Left lobe of liver (tissue), 2 donors: Measurements from ENCODE around the gene MED26. TPM values are rescaled to one million over a fixed set of nuclear protein-coding genes. Genes with fewer than 3 reads are reported as not detected.
"Not testable (repeated sequence)": the region's sequence is repeated elsewhere in the genome, so short reads cannot be mapped to it uniquely, and the experiment has no call there.

Source experiments
- ATAC-seq: fragments of 200-7000 bp; cut with Tn5 transposase; one replicate; pipeline ENCODE4 v1.9.1; 2020; ENCODE audit warnings: mild to moderate bottlenecking, moderate library complexity
- DNase-seq: peaks from one replicate; pipeline ENCODE4 v3.0.0-alpha.2; 2020; ENCODE audit warnings: low spot score
- total RNA-seq: library from RNA; stranded (reverse); gene quantifications from one replicate; pipeline ENCODE4 v1.2.1, GENCODE V29; 2021
- donor health status: DM: no; HTN: no; CAD: no; lungs with moderate emphysema.
- donor health status: DM: no; HTN: yes; CAD: no.

MED26 gene
- total RNA-seq, 1 donor from 2014 or later = 6.0 TPM

DNA sequence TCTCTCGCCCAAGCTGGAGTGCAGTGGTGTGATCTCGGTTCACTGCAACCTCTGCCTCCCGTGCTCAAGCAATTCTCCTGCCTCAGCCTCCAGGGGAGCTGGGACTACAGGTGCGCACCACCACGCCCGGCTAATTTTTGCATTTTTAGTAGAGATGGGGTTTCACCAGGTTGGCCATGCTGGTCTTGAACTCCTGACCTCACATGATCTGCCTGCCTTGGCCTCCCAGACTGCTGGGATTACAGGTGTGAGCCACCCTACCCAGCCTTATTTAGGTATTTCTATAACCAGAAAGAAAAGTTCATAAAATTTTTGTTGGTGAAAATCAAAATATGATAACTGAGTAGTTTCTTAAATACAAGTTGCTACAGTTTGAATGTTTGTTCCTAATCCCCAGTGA is 84.3 kb downstream of the MED26 start:
- not testable (repeated sequence) for DNase-seq, ATAC-seq

DNA sequence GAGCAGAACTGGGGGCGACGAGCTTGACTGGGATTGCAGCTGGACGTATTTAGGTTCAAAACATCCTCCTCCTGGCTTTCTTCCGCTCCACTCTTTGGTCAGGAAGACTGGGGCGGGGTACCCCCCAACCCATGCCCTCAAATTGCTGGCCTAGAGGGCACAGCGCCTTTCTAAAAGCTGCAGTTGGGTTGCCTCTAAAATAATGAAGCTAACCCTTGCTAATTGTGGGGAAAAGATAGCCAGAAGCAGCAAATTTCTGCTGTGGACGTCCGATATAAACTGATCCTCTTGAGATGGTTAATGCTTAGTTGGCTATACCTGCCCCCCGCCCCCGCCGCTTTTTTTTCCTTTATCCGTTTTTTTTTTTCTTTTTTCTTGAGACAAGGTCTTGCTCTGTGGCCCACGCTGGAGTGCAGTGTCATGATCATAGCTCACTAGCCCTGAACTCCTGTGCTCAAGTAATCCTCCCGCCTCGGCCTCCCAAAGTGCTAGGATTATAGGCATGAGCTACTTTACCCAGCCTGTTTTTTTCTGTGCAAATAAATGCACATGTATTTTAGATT is 85.0 kb downstream of the MED26 start:
- ATAC-seq (no peak), DNase-seq (no peak)

DNA sequence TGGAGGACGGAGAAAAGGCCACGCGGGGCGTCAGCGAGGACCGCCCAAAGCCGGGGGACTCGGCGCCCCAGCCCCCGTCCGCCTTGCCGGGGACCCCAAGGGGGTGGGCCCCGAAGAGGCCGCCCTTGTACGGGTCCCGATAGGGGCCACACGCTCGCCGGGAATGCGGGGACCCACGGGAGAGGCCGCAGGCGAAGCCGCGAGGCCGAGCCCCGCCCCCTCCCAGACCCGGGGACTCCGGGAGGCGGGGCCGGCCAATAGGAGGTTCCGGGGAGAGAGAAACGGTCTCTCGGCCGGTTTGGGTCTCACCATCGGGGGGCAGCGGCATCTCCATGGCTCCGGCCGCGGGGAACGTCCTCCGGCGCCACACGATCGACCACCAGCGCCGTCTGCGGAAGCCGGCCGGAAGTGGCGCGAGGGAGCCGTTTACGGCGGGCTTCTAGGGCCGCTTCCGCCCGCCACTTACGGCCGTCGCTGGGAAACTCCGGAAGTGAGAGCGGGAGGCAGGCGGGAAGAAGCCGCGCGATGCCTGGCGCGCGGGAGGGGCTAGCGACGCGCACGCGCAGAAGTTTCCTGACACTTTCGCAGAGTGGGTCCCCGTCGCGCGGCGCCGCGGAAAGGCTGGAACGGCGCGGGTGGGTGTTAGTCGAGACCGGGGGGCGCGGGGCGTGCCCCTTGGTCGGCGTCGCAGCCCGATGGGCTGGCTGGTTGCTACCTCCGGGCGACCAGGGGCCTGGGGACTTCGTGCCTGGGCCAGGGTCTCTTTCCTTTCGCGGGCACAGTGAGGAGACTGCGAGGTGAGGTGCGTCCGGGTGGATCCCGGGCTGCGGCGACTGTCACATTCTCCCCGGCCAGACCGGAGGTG is 85.7 kb downstream of the MED26 start, which contains the start of gene CHERP:
TSS of gene CHERP (minus strand) at position 393 of the 865 bp plus-strand sequence. CDS start at position 334, 59 bp downstream.
- DNase-seq (peak; percentile 97), ATAC-seq (peak; percentile 87)

DNA sequence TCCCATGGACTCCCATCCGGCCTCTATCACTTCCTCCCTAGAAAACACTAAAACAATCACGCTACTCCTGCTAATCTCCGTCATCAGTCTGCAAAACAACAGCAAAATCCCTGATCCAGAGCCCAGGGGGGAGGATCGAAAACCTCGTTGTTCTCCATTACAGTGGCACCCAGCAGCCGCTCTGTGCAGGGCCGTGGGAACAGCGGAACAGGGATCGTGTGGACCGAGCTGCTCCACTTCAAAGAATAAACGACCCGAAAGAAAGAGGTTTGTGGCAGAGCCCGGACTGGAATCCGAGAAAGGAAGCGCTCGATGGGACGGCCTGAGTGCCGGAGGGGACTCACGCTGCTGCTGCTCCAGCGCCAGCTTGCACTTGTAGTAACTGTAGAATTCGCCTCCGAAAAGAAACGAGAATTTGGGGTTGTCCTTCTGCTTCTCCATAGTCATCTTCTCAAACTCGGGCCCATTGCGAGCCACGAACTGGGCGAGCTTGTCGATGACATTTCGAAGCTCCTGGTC is 86.4 kb downstream of the MED26 start:
- peak; percentile 3 for ATAC-seq
- DNase-seq = no peak

DNA sequence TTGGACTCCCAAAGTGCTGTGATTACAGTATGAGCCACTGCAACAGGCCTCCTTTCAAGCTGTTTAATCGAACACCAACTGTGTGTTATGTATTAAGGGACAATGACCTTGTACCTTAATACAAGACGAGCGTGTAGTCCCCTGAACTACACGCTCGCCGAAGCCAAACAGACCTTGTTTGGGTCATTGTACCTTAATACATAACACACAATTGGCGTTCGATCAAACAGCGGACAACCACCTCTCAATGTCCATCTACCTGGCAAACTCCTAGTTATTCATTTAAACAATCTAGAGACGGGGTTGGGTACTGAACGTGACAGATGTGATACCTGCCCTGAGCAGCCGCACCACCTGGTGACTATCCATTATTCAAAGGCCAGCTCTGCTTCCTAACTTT is 87.1 kb downstream of the MED26 start:
- ATAC-seq = peak; percentile 63
- DNase-seq = peak; percentile 85

GRCh38 chr19:16537111-16537510 is 90.9 kb downstream of the MED26 start:
- no peak for DNase-seq
- ATAC-seq = no peak

- ATAC-seq = no peak
Observed at GRCh38 chr19:16536130-16536529, 91.9 kb downstream of the MED26 start.

DNA sequence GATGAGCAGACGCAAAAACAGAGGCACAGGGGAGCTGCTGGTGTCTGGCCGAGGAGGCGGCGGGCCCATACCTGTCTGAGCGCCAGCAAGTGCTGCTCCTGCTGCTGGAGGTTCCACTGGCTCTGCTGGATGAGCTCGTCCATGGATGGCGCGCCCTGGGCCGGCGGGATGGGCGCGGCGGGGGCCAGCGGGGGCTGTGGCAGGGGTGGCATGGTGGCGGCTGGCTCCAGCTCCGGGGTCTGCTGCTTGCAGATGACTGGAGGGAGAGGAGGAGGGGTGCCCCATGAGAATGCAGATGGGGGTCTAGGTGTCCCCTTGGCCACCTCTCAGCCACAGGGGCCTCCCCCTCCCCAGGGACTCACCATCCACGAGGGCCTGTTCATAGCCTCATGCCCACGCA is 92.6 kb downstream of the MED26 start:
- DNase-seq = no peak

More at GRCh38 chr19:16536130-16536529, 91.9 kb downstream of the MED26 start:
- DNase-seq = no peak

GRCh38 chr19:16532440-16533234 is 95.4 kb downstream of the MED26 start:
- no peak for DNase-seq
- no peak for ATAC-seq

More for the DNA sequence above, 92.6 kb downstream of the MED26 start:
- no peak for ATAC-seq

GRCh38 chr19:16531380-16531669 is 96.7 kb downstream of the MED26 start:
- DNase-seq = no peak
- ATAC-seq = no peak

GRCh38 chr19:16530540-16531379 is 97.2 kb downstream of the MED26 start:
- ATAC-seq (peak; percentile 67), DNase-seq (peak; percentile 68)

GRCh38 chr19:16529466-16530144 is 98.4 kb downstream of the MED26 start:
- DNase-seq (no peak), ATAC-seq (no peak)

GRCh38 chr19:16527971-16528521 is 100.0 kb downstream of the MED26 start:
- no peak for DNase-seq
- ATAC-seq = no peak

DNA sequence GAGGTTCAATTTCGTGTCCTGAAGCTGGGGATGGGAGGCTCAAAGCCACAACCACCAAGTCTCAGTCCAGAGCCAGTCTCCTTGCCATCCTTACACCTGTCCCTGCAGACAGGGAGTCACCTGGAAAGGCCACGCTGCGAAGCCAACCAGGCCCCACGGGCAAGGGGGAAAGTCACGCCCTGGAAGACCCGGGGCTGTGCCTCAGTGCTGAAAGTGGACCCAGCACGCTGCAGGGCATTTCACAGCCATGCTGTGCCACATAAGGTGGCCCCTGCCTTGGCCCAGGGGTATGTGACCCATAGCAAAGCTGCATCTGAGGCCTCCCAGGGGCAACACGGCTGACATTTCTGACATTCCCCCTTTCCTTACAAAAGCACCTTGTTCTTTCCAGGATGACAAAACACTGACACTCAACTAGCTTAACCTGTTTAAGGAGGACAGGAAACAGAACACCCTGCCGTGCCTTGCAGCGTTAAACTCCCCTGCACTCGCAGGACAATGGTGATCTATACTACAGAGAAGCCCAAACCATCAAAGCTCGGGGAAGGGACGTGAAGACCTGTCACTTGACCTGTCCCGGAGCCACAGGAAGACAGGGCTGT is 100.6 kb downstream of the MED26 start:
- DNase-seq = no peak
- ATAC-seq = no peak

DNA sequence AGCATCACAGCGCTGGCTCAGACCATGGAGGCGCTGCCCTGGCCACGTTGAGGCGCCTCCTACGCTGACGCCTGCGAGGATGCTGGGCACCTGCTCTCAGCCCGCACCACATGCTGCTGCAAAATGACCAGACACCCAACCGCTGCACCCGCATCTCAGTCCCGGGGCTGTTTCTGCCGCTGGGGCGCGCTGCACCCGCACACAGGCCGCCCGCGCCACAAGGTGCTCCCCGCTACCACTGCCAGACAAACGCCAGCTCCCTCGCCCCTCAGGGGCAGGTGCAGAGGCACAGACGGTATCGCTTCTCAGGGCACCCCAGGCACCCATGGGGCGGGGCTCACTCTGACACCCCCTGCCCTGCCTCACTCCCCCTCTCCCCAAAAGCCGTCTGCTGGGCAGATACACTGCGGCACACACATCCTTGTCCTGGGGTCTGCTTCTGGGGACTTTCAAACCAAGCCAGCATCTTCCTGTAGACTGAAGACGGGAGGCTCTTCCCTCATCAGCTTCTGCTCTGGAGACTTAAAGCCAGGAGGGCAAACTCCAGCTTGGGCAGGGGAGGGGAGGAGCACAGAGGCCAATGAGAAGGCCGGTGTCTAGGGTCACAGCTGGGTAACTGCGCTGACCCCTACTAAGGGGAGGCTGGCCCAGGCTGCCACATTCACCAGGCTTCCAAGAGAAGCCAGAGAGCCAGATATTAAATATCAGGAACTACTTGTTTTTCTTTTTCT is 102.1 kb downstream of the MED26 start:
- no peak for DNase-seq

DNA sequence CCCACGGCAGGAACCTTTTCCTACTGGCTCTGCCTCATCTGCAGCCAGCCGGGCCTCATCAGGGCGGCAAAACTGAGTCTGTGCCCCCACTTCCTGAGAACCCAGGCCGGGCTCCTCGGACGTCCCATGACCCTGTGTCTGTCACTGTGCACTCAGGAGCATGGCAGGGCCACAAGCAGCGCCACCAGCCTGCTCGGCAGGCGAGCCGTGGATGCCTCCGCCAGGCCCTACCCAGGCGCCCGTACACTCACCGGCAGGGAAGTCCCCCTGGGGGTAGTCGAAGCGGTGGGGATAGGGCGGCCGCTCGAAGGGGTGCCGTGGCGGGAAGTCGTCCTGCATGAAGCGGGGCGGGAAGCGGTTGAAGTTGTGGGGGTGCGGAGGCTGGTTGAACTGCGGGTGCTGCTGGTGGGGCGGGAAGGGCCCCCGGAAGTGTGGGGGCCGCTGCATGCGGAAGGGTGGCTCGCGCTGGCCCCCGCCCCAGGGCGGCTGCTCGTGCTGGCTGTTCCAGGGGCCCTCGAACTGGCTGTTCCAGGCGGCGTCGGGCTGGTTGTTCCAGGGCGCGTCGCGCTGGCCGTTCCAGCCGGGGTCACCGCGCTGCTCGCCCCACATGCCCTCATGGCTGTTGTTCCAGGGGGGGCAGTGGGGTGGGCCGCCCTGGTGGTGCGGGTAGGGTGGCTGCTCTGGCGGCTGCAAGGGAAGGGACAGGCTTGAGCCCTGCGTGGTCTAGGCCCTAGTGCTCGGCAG is 102.8 kb downstream of the MED26 start:
- DNase-seq (no peak), ATAC-seq (no peak)

More for the DNA sequence above, 102.1 kb downstream of the MED26 start:
- ATAC-seq = peak; percentile 76
